NCI-H1417 treated with DMSO at 0.1 percent for 48 hours (cell line): ENCODE measurements around the gene PRKCD.

Experiments used
- DNase-seq: peaks from one replicate; lab custom pipeline; 2025; lab: John Stamatoyannopoulos, UW

The PRKCD gene

DNA sequence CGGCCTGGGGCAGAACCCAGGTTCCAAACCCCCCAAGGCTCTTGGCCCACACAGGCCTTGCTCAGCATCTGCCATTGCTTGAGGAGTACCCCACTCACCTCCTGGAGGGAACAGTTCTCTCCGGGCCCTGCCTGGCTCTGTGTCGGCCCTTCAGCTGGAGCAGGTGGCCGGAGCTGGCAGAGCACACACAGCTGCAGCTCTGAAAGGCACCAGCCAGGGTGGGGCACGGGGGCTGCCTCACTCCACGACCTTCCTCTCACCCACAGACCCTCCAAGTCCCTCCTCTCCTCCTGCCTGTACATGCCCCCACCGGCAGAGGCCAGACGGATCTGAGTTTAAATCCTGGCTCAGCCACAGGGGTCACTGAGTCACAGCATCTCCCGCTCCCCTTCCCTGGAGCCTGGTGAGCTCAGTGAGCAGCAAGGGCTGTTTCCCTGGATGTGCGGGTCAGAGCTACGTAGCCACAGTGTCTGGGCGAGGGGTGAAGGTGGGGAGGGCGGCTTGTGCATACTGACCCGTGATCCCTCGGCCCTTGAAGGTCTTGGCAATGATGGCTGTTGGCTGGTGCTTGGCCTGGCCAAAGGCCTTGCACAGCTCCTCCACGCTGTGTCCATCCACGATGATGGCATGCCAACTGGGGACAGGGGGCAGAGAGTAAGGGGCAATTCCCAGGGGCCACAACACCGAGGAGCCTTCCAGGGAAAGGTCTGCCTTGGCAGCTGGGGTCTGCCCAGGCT, 71.8 kb downstream of the PRKCD start:
- no peak for DNase-seq

DNA sequence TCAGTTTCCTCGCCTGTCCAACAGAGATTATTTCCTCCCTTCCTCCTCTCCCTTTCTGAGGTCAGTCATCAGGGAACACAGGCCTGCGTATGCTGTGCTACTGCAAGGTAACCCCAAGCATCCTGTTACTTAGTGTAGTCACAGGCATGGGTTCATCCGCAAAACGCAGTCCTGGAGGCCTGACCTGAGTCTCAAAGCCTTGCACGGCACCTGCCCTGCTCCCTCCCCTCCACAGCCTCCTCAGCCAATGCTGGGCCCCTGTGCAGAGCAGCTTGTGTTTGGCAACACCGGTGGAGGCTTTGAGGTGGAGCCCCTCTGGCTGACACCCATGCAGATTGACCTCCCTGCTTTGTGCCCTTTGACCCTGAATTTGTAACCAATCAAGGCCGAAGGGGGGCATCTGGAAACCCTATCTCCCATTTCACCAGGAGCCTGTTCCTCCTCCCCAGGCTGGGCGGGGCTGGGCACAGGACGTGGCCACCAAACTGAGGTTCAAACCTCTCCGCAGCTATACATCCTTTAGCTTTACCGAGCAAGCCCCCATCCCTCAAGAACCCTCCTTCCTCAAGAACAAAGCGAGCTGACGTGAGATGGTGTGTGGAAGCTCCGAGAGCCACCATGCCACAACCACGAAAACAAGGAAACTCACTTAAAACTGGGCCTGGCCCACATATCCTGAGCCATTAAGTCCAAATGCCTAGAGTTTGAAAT, 73.3 kb downstream of the PRKCD start:
- no peak for DNase-seq

DNA sequence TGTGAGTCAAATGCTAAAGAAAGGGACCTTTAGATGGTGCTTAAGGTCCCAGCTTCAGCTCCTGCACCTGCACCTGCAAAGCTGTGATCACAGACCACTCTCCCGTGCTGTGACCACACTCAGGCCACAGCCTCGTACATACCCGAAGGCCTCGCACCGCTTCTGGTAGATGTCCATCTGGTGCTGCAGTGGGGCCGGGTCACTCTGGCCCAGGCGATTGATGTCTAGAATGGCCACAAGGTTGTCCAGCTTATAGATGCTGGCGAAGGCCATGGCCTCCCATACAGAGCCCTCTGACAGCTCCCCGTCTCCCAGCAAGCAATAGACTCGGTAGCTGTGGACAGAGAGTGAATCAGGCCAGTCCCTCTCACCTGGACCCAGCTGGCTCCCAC, 73.8 kb downstream of the PRKCD start:
- no peak for DNase-seq

DNA sequence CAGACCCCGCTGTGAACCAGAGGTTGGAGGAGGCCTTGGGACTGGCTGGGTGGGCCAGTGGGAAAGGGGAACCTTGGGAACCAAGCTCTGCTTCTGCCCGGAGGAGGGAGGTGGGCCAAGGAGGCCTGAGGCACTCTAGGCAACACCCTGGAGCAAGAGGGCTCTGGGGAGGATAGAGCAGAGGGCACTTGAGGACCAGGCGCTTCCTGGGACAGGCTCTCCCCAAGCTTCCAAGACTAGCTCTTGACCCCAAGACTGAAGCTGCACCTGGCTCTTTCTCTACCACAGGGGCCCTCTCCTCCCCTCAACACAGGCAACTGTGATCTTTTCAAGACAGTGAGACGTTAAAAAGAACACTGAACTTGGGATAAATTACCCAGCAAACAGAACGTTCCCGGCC, 74.5 kb downstream of the PRKCD start:
- no peak for DNase-seq

DNA sequence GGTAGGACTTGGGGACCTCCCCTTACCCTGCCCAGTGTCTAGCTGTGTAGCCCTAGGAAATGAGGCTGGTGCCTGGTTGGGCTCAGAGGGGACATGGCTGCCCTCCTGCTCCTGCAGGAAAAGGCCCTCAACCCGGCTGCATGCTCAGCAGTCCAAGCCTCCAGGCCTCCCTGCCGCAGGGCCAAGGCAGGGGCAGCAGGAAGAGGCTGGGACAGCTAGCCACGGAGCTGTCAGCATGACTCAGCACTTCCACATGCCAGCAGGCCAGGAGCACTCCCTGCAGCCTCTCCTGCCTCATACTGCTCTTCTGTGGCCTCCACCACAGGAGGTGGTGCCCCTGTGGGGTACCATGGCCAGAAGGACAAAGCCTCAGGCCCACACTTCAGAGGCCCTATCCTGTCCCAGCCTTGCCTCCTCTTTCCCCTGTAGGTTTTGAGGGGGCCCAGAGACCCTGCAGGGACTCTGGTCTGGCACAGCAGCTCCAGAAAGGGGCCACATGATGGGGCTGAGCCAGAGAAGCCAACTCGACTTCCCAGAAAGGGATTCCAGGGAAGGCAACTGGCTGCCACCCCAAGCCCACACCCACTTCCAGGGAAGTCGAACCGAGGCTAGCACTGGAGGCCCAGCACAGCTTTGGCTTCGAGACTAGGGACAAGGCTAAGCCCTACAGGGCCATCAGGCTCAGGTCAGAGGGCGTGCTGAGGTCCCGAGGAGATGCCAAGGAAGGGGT, 75.3 kb downstream of the PRKCD start:
- DNase-seq = no peak

DNA sequence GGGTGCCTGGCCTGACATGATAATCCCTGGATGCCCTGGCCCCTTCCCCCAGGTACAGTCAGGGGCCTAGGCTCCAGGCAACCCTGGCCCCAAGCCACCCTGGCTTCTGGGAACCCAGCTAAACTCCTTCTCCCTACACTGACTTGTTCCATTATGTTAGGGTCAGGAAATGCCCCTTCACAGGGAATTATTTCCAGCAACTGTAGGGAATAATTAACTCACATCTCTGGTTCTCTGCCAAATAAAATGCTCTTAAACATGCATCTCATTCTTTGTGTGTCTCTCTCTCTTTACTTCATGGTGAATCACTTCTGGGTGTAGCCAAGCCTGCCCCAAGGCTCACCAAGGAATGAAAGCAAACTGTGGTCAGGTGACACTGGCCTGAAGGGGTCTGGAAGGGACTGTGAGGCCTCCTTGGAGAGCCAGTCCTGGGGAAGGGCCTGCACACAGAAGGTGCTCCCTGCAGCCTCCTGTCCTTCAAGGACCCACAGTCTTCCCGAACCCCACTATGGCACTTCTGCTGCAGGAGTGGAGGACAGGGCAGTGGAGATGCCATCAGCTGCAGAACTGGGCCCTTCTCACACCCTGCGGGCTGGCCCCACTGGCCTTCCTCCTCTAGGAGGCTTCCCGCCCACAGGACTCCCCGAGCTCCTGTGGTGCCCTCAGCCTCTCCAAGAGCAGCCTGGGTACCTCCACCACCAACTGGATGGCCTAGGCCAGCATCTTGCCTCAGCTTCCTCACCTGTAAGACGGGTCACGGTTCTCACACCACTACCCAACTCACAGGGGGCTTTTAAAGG, 77.2 kb downstream of the PRKCD start:
- DNase-seq = no peak

DNA sequence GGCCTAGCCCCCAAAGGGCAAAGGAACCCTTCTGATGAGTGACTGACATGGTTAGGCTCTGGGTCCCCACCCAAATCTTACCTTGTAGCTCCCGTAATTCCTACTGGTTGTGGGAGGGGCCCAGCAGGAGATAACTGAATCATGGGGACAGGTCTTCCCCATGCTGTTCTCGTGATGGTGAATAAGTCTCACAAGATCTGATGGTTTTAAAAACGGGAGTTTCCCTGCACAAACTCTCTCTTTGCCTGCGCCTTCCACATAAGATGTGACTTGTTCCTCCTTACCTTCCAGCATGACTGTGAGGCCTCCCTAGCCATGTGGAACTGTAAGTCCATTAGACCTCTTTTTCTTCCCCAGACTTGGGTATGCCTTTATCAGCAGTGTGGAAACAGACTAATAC, 77.9 kb downstream of the PRKCD start:
- no peak for DNase-seq

DNA sequence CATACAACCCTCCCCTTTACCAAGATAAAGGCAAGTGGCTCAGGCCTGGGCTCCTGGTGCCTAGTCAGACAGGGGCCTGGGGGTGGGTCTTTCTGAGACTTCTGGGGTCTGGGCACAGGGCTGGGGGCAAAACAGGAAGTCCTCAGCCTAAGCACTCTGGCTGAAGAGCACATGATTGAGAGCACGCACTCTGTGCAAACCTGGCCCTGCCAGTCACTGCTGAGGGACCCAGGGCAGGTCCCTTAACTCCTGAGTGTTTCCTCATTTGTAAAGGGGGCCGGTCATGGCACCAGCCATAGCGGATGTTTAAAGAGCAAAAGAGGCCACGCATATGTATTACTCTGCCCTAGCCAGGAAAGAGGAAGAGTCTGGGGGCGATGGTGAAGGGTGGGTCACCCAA, 78.8 kb downstream of the PRKCD start:
- no peak for DNase-seq

DNA sequence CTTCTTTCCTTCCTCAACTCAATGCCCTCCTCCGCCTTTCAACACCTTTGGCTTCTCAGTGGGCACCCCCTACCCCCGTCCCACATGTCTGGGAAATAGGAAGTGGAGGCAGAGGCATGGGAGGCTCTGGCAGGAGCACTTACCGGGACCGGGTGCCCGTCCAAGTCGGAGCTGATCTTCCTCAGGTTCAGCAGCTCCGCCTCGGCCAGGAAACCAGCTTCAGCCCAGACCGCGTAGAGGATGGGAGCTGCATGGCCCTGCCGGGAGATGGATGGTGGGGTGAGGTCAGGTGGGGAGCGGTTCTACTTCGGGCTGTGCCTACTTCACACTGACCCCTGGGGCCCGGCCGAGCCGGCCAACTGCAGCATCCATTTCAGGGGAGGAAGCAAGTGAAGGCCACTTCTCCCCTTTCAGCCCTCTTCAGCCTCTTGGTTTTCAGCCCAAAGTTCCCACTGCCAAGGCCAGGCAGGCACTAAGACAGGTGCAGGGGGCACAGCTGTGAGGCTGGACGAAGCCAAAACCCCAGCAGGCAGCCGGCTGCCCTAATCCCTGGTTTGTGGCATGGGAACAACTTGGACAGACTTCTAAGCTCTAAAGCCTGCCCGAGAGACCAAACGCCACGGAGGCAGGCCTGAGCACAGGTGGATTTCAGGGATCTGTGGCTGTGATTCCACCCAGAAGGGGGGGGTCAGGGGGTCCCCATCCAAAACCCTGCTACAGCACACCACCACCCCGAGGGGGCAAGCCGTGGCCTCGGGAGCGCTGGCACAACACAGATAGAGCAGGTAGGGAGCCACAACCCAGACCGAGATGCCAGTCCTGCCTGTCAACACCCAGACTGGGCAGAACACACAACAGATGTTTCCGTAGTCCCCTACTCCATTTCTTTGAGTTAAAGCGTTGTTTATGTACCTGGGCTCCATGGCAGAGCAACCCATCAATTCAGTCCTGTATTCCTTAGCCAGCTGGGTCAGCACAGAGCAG, 80.3 kb downstream of the PRKCD start:
- DNase-seq = no peak

DNA sequence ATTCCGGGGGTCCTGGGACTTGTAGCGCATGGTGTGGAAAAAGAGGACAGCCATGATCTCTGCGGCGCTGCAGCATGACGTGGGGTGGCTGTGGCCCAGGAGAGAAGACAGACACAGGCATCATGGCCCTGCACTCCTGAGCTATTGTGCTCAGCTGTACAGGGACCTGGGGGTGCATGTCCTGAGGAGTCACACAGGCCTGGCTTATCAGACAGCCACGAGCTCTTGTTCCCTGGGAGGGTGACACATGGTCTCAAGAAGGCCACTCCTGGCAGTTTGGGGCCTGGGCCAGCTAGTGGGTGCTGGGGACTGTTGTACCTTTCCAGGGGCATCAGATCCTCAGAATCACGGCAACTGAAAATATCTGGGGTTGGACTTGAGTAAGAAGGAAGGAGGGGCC, 81.1 kb downstream of the PRKCD start:
- no peak for DNase-seq
